Ectodermal cell (in vitro differentiated cells): ENCODE measurements around the gene HADH.

Experiments
- H3K27ac ChIP-seq: 2 replicates; pipeline ENCODE4 v1.7.0; 2013; ENCODE audit warnings: mild to moderate bottlenecking, low read depth, low read length; ENCODE audit not compliant: insufficient read depth, poor library complexity, severe bottlenecking
- H3K27me3 ChIP-seq: 2 replicates; pipeline ENCODE4 v1.7.0; 2013; ENCODE audit warnings: mild to moderate bottlenecking, low read length; ENCODE audit not compliant: insufficient read depth, control insufficient read depth, poor library complexity, severe bottlenecking
- H3K36me3 ChIP-seq: one replicate; pipeline ENCODE4 v1.7.0; 2013; ENCODE audit warnings: low read length; ENCODE audit not compliant: control insufficient read depth, insufficient read depth
- H3K4me1 ChIP-seq: one replicate; pipeline ENCODE4 v1.7.0; 2013; ENCODE audit warnings: low read length; ENCODE audit not compliant: control insufficient read depth, insufficient read depth
- H3K4me3 ChIP-seq: 2 replicates; pipeline ENCODE4 v1.7.0; 2013; ENCODE audit warnings: low read depth, low read length, control low read depth; ENCODE audit not compliant: insufficient read depth
- H3K9me3 ChIP-seq: 2 replicates; pipeline ENCODE4 v1.7.0; 2013; ENCODE audit warnings: mild to moderate bottlenecking, low read length, moderate library complexity; ENCODE audit not compliant: control insufficient read depth
- WGBS, 2 experiments: methylation state at CpG; one replicate each; pipeline ENCODE4 v1.1.7; 2013; ENCODE audit warnings: missing lambda C conversion rate in 2 of 2; 5-methylcytosine and 5-hydroxymethylcytosine counted together

The HADH gene

GRCh38 chr4:108030332-108030731, 40.6 kb downstream of the HADH start:
- Histone ChIP-seq H3K4me3 (no peak overlapping the region), H3K27me3 (no peaks in the 10 kb centered on the region), H3K36me3 (peaks cover 11% of the 10 kb centered on the region), H3K4me1 (peaks cover 4% of the 10 kb centered on the region), H3K9me3 (no peaks in the 10 kb centered on the region), H3K27ac (peak overlapping the region; percentile 39)
- WGBS, 2 experiments = 72 to 77% methylated on average over 2 of the region's 2 CpGs

- Histone ChIP-seq H3K4me3 (no peak overlapping the region), H3K4me1 (peaks cover 4% of the 10 kb centered on the region), H3K27ac (no peak overlapping the region), H3K9me3 (no peaks in the 10 kb centered on the region), H3K36me3 (peaks cover 11% of the 10 kb centered on the region), H3K27me3 (no peaks in the 10 kb centered on the region)
- WGBS, 2 experiments = 95 to 97% methylated on average over 1 to 2 of the region's 4 CpGs
Measured at GRCh38 chr4:108031427-108032083, 41.9 kb downstream of the HADH start.

GRCh38 chr4:108033348-108033747, 43.7 kb downstream of the HADH start:
- no peaks in the 10 kb centered on the region for H3K27me3 ChIP-seq
- peaks cover 11% of the 10 kb centered on the region for H3K36me3 ChIP-seq
- H3K27ac ChIP-seq = no peak overlapping the region
- no peak overlapping the region for H3K4me3 ChIP-seq
- H3K4me1 ChIP-seq = peaks cover 4% of the 10 kb centered on the region
- H3K9me3 ChIP-seq = no peaks in the 10 kb centered on the region

- 95 to 96% methylated on average over 7 of the region's 7 CpGs for WGBS, 2 experiments
- H3K36me3 ChIP-seq = peaks cover 6% of the 10 kb centered on the region
Measured at GRCh38 chr4:108034565-108034964, 44.9 kb downstream of the HADH start.

GRCh38 chr4:108035691-108036090, 46.0 kb downstream of the HADH start:
- Histone ChIP-seq H3K9me3 (no peaks in the 10 kb centered on the region), H3K27ac (no peak overlapping the region), H3K27me3 (no peaks in the 10 kb centered on the region), H3K4me1 (peaks cover 1% of the 10 kb centered on the region), H3K4me3 (no peak overlapping the region), H3K36me3 (peaks cover 6% of the 10 kb centered on the region)
- WGBS, 2 experiments = 92 to 95% methylated on average over 6 of the region's 6 CpGs

More at GRCh38 chr4:108034565-108034964, 44.9 kb downstream of the HADH start:
- Histone ChIP-seq H3K4me1 (peaks cover 4% of the 10 kb centered on the region), H3K4me3 (no peak overlapping the region), H3K27me3 (no peaks in the 10 kb centered on the region), H3K9me3 (no peaks in the 10 kb centered on the region), H3K27ac (no peak overlapping the region)

- Histone ChIP-seq H3K4me3 (no peak overlapping the region), H3K36me3 (peaks cover 6% of the 10 kb centered on the region), H3K9me3 (no peaks in the 10 kb centered on the region), H3K27me3 (no peaks in the 10 kb centered on the region), H3K4me1 (no peaks in the 10 kb centered on the region), H3K27ac (no peak overlapping the region)
- 89 to 92% methylated on average over 7 of the region's 7 CpGs for WGBS, 2 experiments
Measured at GRCh38 chr4:108036213-108036612, 46.5 kb downstream of the HADH start.

- WGBS, 2 experiments = 96 to 98% methylated on average over 2 of the region's 2 CpGs
- Histone ChIP-seq H3K27me3 (no peaks in the 10 kb centered on the region), H3K9me3 (no peaks in the 10 kb centered on the region), H3K36me3 (peaks cover 6% of the 10 kb centered on the region), H3K4me3 (no peak overlapping the region), H3K4me1 (no peaks in the 10 kb centered on the region), H3K27ac (no peak overlapping the region)
Measured at GRCh38 chr4:108037884-108038283, 48.2 kb downstream of the HADH start.

GRCh38 chr4:108042927-108043326, 53.2 kb downstream of the HADH start:
- WGBS, 2 experiments = 94 to 95% methylated on average over 3 of the region's 3 CpGs
- Histone ChIP-seq H3K36me3 (peaks cover 4% of the 10 kb centered on the region), H3K27ac (peak overlapping the region; percentile 74), H3K9me3 (no peaks in the 10 kb centered on the region), H3K4me1 (peaks cover 10% of the 10 kb centered on the region), H3K4me3 (no peak overlapping the region), H3K27me3 (no peaks in the 10 kb centered on the region)

GRCh38 chr4:108043526-108043925, 53.8 kb downstream of the HADH start:
- no peaks in the 10 kb centered on the region for H3K27me3 ChIP-seq
- no peaks in the 10 kb centered on the region for H3K9me3 ChIP-seq
- peak overlapping the region; percentile 74 for H3K27ac ChIP-seq
- H3K36me3 ChIP-seq = peaks cover 4% of the 10 kb centered on the region
- 21 to 23% methylated on average over 5 of the region's 5 CpGs for WGBS, 2 experiments
- H3K4me1 ChIP-seq = peaks cover 10% of the 10 kb centered on the region
- no peak overlapping the region for H3K4me3 ChIP-seq

GRCh38 chr4:108044951-108045686, 55.4 kb downstream of the HADH start:
- Histone ChIP-seq H3K27me3 (no peaks in the 10 kb centered on the region), H3K9me3 (no peaks in the 10 kb centered on the region), H3K36me3 (peaks cover 4% of the 10 kb centered on the region), H3K27ac (no peak overlapping the region), H3K4me3 (no peak overlapping the region), H3K4me1 (peaks cover 10% of the 10 kb centered on the region)
- WGBS, 2 experiments = 96 to 98% methylated on average over 7 to 9 of the region's 9 CpGs
